ENCODE measurements around the gene OASL.

DNA sequence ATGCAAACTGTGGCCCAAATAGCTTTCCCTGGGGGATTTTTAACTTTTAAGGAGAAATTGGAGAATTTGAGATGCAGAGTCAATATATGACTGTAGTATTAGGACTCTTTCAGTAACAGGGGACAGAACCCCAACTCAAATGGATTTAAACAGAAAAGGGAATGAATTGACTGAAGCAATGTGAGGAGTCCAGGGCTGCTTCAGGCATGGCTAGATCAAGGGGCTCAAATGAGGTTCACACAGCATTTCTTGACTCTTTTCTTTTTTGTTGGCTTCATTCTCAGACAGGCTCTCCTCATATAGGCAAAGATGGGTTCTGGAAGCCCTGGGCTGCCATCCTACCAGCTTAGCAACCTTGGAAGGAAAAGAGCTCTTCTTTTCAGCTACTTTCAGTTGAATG, 47.1 kb downstream of the OASL start:
- TF ChIP-seq, protein P1, sequence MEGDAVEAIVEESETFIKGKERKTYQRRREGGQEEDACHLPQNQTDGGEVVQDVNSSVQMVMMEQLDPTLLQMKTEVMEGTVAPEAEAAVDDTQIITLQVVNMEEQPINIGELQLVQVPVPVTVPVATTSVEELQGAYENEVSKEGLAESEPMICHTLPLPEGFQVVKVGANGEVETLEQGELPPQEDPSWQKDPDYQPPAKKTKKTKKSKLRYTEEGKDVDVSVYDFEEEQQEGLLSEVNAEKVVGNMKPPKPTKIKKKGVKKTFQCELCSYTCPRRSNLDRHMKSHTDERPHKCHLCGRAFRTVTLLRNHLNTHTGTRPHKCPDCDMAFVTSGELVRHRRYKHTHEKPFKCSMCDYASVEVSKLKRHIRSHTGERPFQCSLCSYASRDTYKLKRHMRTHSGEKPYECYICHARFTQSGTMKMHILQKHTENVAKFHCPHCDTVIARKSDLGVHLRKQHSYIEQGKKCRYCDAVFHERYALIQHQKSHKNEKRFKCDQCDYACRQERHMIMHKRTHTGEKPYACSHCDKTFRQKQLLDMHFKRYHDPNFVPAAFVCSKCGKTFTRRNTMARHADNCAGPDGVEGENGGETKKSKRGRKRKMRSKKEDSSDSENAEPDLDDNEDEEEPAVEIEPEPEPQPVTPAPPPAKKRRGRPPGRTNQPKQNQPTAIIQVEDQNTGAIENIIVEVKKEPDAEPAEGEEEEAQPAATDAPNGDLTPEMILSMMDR (IDR thresholded peaks at IDR 0.05; ENCODE audit: poor library complexity) = no peak
- no peak for TF ChIP-seq EZH2 (IDR thresholded peaks at IDR 0.05; ENCODE audit: borderline replicate concordance)
